ENCODE measurements around the gene NKIRAS1. TPM values are rescaled to one million over a fixed set of nuclear protein-coding genes. Genes with fewer than 3 reads are reported as not detected.

The NKIRAS1 gene
- total RNA-seq, 1 donor from 2014 or later: 11.1 TPM

- DNase-seq (no peak), ATAC-seq (peak; percentile 67 to 89)
- intact Hi-C loops (cut with DNase I): no loop called here
- Histone ChIP-seq H3K36me3 (no peaks in the 10 kb centered on the region), H3K4me3 (no peak overlapping the region), H3K4me1 (peaks cover 5% of the 10 kb centered on the region), H3K27me3 (ENCODE audit: low read depth) (no peaks in the 10 kb centered on the region), H3K27ac (no peak overlapping the region), H3K9me3 (no peaks in the 10 kb centered on the region)
- TF ChIP-seq CTCF (IDR thresholded peaks at IDR 0.05): no peak
These were observed 11.7 kb upstream of the NKIRAS1 start for GRCh38 chr3:23928524-23928923.

- H3K27ac ChIP-seq: no peak overlapping the region
- H3K4me3 ChIP-seq: no peak overlapping the region
- intact Hi-C loops (cut with DNase I): no loop called here
- no peaks in the 10 kb centered on the region for H3K9me3 ChIP-seq
- peaks cover 5% of the 10 kb centered on the region for H3K4me1 ChIP-seq
- no peak for TF ChIP-seq CTCF (IDR thresholded peaks at IDR 0.05)
- H3K36me3 ChIP-seq: peaks cover 10% of the 10 kb centered on the region
- H3K27me3 ChIP-seq (ENCODE audit: low read depth): no peaks in the 10 kb centered on the region
- DNase-seq (no peak), ATAC-seq (no peak)
These were observed 9.9 kb upstream of the NKIRAS1 start for GRCh38 chr3:23926736-23927135.

GRCh38 chr3:23926246-23926645 is 9.5 kb upstream of the NKIRAS1 start:
- intact Hi-C loops (cut with DNase I): no loop called here
- H3K4me1 ChIP-seq: peaks cover 5% of the 10 kb centered on the region
- TF ChIP-seq CTCF (IDR thresholded peaks at IDR 0.05): no peak
- H3K27me3 ChIP-seq (ENCODE audit: low read depth): no peaks in the 10 kb centered on the region
- no peak overlapping the region for H3K27ac ChIP-seq
- no peak overlapping the region for H3K4me3 ChIP-seq
- H3K9me3 ChIP-seq: no peaks in the 10 kb centered on the region
- no peak for DNase-seq
- peaks cover 14% of the 10 kb centered on the region for H3K36me3 ChIP-seq
- ATAC-seq: no peak

- H3K27me3 ChIP-seq (ENCODE audit: low read depth): no peaks in the 10 kb centered on the region
- peaks cover 37% of the 10 kb centered on the region for H3K36me3 ChIP-seq
- TF ChIP-seq CTCF (IDR thresholded peaks at IDR 0.05): no peak
- peaks cover 22% of the 10 kb centered on the region for H3K4me1 ChIP-seq
- DNase-seq (no peak), ATAC-seq (no peak)
- no peak overlapping the region for H3K4me3 ChIP-seq
- intact Hi-C loops (cut with DNase I): no loop called here
- no peak overlapping the region for H3K27ac ChIP-seq
- no peaks in the 10 kb centered on the region for H3K9me3 ChIP-seq
These were observed 7.0 kb upstream of the NKIRAS1 start for GRCh38 chr3:23923786-23924185.

- Histone ChIP-seq H3K27ac (no peak overlapping the region), H3K27me3 (ENCODE audit: low read depth) (no peaks in the 10 kb centered on the region), H3K4me3 (no peak overlapping the region), H3K4me1 (peaks cover 30% of the 10 kb centered on the region), H3K36me3 (peaks cover 47% of the 10 kb centered on the region), H3K9me3 (no peaks in the 10 kb centered on the region)
- TF ChIP-seq CTCF (IDR thresholded peaks at IDR 0.05): no peak
- intact Hi-C loops (cut with DNase I): no loop called here
- no peak for DNase-seq
- no peak for ATAC-seq
These were observed 4.3 kb upstream of the NKIRAS1 start for GRCh38 chr3:23921052-23921511.

All from lower lobe of right lung (tissue), 2 donors.